ENCODE measurements around the gene CAPN8. TPM values are rescaled to one million over a fixed set of nuclear protein-coding genes. Genes with fewer than 3 reads are reported as not detected.

Gene CAPN8
- 0.62 TPM for total RNA-seq

DNA sequence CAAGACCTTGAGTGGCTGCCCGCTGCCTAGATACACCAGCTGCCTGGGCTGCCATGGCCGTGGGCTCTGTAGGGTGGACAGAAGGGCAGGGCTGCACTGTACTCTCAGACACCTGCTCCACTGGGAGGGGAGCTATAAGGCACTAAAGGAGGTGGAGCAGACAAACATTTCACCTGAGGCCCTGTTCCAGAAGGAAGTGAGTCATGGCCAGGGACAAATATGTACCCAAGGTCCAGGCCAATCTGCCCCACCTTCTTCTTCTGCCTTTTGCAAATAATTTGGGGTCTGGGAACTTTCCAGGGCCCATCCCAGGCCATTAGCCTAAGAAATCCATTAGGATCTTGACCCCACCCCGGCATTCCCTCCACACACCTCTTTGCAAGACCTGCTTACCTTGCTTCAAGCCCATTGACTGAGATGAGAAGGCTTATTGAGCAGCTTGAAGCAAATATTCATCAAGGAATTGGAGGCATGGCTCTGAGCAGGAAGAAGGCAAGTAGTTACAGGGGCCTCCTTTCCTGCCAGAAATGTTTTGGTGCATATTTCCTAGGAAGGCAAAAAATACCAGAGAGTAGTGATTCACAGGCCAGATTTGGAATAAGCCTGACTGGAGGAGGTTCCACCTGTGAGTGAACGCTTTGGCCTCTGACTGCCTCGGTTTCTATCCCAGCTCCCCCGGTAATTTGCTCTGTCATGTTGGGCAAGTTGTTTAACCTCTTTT, at the start of gene CAPN8:
Gene CAPN8, minus strand, starts transcription at position 110 of the 721 bp plus-strand sequence. Its CDS starts 55 bp downstream, at position 55.
- no peak for DNase-seq

- no peak for DNase-seq
Measured at GRCh38 chr1:223714849-223715603, 49.5 kb upstream of the CAPN8 start.

GRCh38 chr1:223714421-223714724, 48.9 kb upstream of the CAPN8 start:
- DNase-seq: no peak

- DNase-seq: no peak
Measured at GRCh38 chr1:223713546-223714420, 48.3 kb upstream of the CAPN8 start.

DNA sequence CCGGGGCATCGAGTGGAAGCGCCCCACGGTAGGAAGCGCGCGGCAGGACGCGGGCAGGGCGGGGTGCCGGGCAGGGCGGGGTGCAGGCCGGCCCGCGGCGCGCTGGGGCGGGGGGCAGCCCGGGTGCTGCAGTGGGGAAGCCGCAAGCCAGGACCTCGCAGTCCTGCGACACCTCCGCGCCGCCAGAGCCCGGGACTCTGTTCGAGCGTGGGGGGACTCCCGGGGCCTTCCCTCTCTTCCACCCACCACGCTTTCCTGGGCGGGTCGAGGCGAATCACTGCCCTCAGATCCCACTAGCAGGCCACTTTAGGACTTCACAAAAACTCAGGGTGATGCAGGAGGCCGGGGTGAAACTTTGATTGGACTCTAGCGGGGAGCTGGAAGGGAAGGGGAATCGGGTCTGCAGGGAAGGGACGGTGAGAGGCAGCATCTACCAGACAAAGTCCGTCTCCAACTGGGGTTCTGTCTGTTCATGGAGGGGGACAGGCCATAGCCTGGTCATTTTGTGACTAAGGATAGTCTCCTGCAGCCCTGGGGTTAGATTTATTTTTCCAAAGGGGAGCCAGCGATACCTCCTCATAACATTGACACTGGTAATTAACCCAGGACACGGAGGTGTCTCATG, 47.5 kb upstream of the CAPN8 start:
- DNase-seq: peak; percentile 57

GRCh38 chr1:223712194-223712849, 46.8 kb upstream of the CAPN8 start, which contains the start of gene CAPN2:
Gene CAPN2 (plus strand): TSS chr1:223712539. CDS start chr1:223712641, 102 bp downstream.
- peak; percentile 91 for DNase-seq

DNA sequence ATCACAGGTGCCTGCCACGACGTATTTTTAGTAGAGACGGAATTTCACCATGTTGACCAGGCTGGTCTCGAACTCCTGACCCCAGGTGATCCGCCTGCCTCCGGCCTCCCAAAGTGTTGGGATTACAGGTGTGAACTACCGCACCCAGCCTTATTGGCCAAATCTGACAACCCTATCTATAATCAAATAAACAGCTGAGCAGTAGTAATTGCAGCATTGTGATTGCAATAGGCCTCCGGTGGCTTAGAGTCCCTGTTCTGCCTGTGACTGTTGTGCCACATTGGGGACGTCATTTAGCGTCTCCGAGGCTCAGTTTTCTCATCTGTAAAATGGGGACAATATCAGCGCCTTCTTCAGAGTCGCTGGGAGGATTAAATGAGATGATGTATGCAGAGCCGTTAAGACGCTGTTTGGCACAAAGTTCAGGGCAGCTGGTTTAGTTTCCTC, 46.3 kb upstream of the CAPN8 start:
- DNase-seq: no peak

- peak; percentile 68 for DNase-seq
Measured at GRCh38 chr1:223711173-223711572, 45.7 kb upstream of the CAPN8 start.

DNA sequence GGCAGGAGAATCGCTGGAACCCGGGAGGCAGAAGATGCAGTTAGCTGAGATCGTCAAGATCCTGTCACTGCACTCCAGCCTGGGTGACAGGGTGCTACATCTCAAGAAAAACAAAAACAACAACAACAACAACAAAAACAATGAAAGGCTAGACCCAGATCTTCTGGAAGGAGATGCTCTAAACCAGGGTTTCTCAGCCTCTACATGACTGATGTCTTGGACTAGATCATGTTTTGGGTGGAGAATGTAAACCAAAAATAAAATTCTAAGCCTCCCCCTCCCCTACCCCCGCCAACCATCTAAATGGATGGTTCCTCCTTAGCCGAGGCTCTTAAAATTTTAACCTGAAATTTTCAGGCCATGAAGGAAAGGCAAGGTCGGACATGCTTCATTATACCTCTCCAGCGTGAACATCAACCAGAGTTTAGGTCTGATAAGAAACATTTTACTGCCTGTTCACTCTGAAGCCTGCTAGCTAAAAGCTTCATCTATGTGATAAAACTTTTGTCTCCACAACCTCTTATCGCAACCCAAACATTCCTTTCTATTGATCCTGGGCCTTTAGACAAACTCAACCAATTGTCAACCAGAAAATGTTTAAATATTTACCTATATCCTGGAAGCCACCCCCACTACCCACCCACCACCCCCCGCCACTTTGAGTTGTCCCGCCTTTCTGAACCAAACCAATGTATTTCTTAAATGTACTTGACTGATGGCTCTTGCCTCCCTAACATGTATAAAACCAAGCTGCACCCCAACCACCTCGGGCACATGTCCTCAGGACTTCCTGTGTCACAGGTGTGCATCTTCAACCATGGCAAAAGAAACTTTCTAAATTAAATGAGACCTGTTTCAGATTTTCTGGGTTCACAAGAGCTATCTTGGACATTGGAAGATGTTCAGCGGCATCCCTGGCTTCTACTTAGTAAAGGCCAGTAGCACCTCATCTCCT, 45.0 kb upstream of the CAPN8 start:
- DNase-seq: no peak

DNA sequence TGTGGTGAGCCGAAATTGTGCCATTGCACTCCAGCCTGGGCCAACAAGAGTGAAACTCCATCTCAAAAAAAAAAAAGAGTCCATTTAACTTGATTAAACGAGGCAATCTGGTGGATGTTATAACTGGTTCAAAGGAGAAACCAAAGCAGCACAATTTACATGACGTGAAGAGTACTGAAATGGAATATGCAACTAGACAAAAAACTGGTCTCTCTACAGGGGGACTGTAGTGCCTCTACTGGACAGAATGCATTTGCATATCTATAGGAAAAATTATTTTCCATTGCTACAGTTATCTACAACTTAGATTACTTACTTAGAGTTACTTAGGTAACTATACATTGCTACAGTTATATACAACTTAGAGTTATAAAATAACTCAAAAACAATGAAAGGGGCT, 44.1 kb upstream of the CAPN8 start:
- DNase-seq: peak; percentile 50

- DNase-seq: no peak
Measured at GRCh38 chr1:223708651-223709268, 43.3 kb upstream of the CAPN8 start.

GRCh38 chr1:223708001-223708359, 42.5 kb upstream of the CAPN8 start:
- DNase-seq: no peak

GRCh38 chr1:223707256-223708000, 41.9 kb upstream of the CAPN8 start:
- peak; percentile 76 for DNase-seq

DNA sequence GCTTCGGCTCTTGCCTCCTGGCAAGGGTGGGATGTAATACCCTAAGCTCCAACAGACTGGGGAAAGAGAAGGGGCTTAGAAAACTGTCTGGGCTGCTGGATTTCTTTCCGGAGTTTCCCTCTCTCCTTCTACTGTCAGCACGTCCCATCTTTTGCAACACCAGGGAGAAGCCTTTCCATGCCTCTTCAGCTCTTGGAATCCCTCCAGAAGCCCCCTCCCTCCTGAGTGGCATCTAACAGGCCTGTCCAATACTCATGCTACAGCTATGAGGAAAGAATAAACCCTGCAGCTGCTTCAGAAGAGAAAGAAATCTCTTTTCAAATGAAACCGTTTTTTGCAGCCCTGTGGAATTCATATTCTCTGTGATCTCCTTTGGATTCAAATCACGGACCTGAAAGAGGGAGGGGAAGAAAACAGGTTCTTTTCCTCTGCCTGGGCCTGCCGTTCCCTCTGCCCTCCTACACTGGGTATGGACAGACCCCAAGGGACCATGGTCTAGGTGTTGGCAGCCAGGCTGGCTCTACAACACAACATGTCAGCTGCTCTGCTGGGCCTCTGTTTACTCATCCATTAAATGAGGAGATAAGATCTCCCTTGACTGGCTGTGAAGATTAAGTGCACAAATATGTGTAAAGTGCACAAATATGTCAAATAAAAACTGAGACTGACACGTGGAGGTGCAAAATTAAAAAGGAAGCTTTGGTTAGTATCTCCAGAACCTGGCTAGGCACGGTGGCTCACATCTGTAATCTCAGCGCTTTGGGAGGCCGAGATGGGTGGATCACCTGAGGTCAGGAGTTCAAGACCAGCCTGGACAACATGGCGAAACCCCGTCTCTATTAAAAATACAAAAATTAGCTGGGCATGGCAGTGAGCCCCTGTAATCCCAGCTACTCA, 40.8 kb upstream of the CAPN8 start:
- DNase-seq: peak; percentile 97

DNA sequence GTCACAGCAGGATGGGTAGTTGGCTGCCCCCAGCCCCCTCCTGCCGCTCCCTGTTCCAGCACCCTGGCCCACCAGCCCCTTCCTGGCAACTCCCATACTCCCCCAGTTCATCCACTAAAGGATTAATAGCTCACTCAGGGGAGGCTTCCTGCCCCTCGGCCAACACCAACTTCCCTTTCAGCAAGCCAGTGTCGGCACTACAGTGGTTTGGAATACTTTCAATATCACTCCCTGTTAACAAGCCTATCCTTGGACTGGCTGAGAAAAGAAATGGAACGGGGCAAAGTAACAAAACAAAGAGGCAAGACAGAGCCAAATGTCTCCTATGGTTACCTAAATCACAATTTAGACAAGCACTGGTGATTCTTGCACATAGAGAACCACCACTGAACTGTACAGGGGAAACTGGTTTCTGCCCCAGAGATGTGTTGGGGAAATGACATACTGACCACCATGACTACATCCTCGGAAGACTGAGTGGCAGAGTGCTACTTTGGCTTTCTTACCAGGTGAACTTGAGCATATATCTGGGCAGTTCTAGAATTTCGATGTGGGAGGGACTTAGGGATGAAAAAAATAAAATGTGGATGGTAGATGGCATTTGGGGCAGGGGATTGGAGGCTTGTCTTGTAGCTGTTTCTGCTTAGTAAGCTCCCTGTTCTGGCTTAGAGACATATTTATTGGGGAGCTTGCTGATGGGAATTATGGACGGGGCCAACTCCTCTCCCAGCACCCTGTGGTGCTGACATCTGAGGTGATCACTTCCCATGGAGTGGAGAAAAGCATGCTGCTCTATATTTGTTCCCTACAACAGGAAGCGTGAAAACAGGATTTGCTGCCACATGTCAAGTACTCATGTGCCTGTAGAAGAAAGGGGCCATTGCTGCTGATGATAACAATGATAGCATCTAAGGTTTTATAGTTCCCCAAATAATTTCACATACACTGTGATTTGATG, 39.7 kb upstream of the CAPN8 start:
- DNase-seq: peak; percentile 44

DNA sequence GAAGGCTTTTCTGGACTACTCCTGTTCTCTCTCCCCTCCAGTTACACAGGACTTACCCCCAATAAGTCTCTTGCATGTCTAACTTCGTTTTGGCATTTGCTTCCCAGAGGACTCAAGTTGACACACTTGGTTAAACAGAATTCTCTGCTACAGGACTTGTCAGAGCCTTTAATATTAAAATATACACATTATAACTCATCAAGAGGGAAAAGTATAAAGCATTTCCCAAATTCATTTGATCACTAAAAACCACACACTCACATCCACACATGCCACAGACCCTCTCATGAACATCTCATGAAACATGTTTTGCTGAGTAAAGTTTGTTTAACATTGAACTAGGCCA, 38.1 kb upstream of the CAPN8 start:
- DNase-seq: no peak

All from tongue (tissue), 2 donors.